ENCODE results near the gene ARMH1.
"Not testable (repeated sequence)": the region's sequence is repeated elsewhere in the genome, so short reads cannot be mapped to it uniquely, and the experiment has no call there.

The ARMH1 gene

GRCh38 chr1:44645476-44646244 is 28.9 kb upstream of the ARMH1 start:
- DNase-seq (ENCODE audit: low spot score), result no peak

DNA sequence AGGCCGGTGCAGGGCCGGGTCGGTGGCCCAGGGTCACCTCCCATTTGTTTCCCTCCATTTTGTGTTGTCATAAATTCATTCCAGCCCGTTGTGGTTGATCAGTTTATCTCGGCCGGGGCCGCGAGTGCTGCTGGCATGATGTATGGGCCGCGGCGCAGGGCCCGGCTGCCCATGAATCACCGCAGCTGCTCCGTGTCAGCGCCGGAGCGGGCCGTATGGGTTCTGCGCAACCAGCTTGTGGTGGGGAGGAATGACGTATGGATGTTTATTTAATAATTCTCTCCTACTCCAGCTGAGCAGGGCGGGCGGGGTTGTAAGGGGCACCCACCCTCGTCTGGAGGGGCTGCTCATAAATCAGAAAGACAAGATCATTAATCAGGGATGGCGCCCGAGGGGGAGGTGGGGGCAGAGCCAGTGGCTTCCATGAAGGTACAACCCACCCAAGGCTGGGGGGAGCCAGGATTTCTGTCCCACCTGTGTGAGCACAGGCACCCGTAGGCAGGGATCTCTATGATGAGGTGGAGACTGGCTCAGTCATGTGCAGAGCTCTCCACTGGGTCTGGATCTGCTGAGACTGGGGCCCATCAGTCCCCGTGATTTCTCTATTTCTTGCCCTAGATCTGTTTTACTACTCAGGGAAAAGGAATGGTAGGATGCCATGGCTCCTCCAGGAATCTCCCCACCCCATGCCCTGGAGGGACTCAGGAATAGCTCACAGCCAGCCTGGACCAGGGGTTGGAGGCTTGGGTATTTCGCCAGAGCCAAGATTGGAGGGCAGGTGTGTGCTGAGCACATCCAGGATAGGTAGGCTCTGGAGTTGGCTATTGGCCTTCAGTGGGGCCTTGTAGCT is 28.0 kb upstream of the ARMH1 start:
- DNase-seq (ENCODE audit: low spot score), result no peak

DNA sequence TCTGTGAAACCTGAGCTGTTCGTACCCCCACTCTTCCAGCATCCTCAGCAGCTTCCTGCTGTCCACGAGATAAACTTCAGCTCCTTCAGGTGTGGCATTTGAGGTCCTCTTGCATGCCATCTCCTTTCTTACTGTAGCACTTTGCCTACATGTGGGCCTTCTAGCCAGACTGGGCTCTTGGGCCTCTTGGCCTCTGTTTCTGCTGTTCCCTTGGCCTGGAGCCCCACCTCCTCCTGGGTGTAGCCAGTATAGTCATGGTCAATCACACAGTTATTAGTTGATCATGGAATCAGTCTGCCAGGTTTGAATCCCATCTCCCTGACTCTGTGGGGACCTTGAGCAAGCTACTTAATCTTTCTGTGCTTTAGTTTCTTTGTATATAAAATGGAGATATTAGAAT is 26.6 kb upstream of the ARMH1 start:
- no peak for DNase-seq (ENCODE audit: low spot score)

- DNase-seq (ENCODE audit: low spot score), result no peak
Measured at GRCh38 chr1:44648529-44649250, 25.8 kb upstream of the ARMH1 start.

DNA sequence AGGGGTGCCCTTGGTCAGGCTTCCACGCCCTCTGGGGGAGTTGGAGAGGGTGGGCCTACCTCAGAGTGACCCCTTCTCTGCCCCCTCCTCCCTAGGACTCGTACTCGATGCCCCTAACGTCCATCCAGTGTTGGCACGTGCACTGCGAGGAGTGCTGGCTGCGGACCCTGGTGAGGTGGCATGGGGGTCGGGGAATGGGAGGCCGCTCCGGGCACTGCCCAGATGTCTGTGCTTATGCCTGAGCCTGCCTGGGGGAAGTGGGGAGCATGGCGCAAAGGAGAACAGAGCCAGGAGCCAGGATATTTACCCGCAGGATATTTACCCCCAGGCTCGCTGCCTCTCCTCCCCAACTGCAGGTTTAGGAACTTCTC is 24.7 kb upstream of the ARMH1 start:
- DNase-seq (ENCODE audit: low spot score), result no peak

- DNase-seq (ENCODE audit: low spot score), result no peak
Measured at GRCh38 chr1:44650159-44650831, 24.2 kb upstream of the ARMH1 start.

GRCh38 chr1:44651069-44651468 is 23.4 kb upstream of the ARMH1 start:
- DNase-seq (ENCODE audit: low spot score), result no peak

GRCh38 chr1:44652445-44653106 is 21.9 kb upstream of the ARMH1 start:
- peak; percentile 72 for DNase-seq (ENCODE audit: low spot score)

- DNase-seq (ENCODE audit: low spot score), result no peak
Measured at GRCh38 chr1:44653107-44653964, 21.2 kb upstream of the ARMH1 start.

- DNase-seq (ENCODE audit: low spot score), result no peak
Measured at GRCh38 chr1:44654621-44655187, 19.8 kb upstream of the ARMH1 start.

- DNase-seq (ENCODE audit: low spot score), result peak; percentile 10
Measured at GRCh38 chr1:44655609-44656008, 18.9 kb upstream of the ARMH1 start.

DNA sequence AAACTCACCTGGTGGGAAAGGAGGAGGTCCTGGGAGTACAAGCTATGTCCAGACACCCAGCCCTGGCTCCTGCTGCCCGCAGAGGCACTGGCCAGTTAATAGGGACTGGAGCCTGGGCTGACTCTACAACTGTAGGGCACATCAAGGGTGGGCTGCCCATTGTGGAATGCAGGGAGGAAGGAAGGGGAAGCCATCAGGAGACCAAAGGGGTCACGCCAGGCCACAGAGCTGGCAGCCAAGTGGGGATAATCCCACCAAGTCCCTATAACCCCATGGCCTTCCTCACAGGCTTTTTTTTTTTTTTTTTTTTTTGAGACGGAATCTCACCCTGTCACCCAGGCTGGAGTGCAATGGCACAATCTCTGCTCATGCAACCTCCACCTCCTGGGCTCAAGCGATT is 14.9 kb upstream of the ARMH1 start:
- no peak for DNase-seq (ENCODE audit: low spot score)

GRCh38 chr1:44660176-44660575 is 14.3 kb upstream of the ARMH1 start:
- no peak for DNase-seq (ENCODE audit: low spot score)

GRCh38 chr1:44661781-44662682 is 12.5 kb upstream of the ARMH1 start:
- no peak for DNase-seq (ENCODE audit: low spot score)

DNA sequence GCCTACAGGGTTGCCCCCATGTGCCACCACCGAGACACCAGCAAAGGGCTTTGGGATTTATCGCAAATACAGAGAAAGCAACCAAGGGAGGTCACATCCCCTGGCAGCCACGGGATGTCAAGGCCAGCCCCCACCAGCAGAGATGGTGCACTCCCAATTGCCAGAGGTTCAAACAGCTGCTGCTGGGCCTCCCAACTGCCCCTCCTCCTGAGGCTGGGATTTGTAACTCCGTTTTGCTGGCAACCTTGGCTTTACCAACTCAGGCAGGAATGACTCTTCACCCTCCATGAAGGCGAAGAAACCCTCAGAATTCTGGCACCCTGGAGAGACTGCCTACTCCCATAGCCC is 11.9 kb upstream of the ARMH1 start:
- DNase-seq (ENCODE audit: low spot score), result no peak

DNA sequence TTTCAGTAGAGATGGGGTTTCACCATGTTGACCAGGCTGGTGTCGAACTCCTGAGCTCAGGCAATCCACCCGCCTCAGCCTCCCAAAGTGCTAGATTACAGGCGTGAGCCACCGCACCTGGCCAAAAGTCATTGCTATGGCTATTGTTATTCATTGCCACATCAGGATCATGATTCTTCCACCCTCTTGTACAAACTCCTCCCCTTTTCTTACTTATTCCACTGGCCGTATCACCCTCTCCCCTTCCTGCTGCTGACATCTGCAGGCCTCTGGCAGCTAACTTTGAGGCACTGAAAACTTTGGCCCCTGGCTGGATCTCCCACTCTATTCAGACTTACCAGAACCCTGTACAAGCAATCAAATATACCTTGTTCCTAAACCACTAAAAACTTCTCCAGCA is 11.1 kb upstream of the ARMH1 start:
- no peak for DNase-seq (ENCODE audit: low spot score)

- DNase-seq (ENCODE audit: low spot score), result no peak
Measured at GRCh38 chr1:44664730-44665370, 9.7 kb upstream of the ARMH1 start.

DNA sequence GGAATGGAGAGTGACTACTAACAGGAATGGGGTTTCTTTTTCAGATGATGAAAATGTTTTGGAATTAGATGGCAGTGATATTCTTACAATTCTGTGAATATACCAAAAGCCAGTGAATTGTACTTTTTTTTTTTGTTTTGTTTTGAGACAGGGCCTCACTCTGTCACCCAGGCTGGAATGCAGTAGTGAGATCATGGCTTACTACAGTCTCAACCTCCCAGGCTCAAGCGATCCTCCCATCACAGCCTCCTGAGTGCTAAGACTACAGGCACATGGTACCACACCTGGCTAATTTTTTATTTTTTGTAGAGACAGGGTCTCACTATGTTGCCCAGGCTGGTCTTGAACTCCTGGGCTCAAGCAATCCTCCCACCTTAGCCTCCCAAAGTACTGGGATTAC is 7.8 kb upstream of the ARMH1 start:
- not testable (repeated sequence) for DNase-seq (ENCODE audit: low spot score)
